Retinal pigment epithelial cell (primary cell): ENCODE data around the gene MAFB.

Source experiments
- DNase-seq: peaks from one replicate; pipeline ENCODE4 v3.0.0-alpha.2; 2010; ENCODE audit warnings: low read depth
- H3K4me3 ChIP-seq: 2 replicates; pipeline ENCODE4 v1.5.1; 2011; ENCODE audit warnings: mild to moderate bottlenecking, low read length, control low read depth, moderate library complexity
- TF ChIP-seq, protein P1 (sequence below): conservative IDR thresholded peaks from 2 replicates; pipeline ENCODE4 v1.5.1; 2011; ENCODE audit warnings: low read depth, low read length, control low read depth, inconsistent platforms

MAFB gene

DNA sequence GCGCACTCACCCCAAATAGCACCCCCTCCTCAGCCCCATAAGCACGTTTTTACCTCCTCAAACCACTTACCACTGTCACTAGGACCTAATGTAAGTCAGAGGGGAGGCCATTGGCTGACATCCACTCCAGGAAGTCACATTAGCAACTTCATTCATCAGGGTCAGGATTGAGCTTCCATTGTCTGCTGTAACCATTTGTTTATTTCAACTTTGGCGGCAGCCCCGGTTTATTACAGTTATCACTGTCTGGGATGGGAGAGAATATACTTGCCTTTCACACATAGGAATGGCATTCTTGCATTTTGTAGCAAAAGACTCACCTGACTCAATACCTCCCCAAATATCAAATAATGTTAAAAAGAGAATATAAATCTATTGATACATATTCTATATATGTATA lies 38.3 kb downstream of the MAFB start:
- TF ChIP-seq, protein P1, sequence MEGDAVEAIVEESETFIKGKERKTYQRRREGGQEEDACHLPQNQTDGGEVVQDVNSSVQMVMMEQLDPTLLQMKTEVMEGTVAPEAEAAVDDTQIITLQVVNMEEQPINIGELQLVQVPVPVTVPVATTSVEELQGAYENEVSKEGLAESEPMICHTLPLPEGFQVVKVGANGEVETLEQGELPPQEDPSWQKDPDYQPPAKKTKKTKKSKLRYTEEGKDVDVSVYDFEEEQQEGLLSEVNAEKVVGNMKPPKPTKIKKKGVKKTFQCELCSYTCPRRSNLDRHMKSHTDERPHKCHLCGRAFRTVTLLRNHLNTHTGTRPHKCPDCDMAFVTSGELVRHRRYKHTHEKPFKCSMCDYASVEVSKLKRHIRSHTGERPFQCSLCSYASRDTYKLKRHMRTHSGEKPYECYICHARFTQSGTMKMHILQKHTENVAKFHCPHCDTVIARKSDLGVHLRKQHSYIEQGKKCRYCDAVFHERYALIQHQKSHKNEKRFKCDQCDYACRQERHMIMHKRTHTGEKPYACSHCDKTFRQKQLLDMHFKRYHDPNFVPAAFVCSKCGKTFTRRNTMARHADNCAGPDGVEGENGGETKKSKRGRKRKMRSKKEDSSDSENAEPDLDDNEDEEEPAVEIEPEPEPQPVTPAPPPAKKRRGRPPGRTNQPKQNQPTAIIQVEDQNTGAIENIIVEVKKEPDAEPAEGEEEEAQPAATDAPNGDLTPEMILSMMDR = no peak
- no peak for DNase-seq
- H3K4me3 ChIP-seq = no peak overlapping the region

DNA sequence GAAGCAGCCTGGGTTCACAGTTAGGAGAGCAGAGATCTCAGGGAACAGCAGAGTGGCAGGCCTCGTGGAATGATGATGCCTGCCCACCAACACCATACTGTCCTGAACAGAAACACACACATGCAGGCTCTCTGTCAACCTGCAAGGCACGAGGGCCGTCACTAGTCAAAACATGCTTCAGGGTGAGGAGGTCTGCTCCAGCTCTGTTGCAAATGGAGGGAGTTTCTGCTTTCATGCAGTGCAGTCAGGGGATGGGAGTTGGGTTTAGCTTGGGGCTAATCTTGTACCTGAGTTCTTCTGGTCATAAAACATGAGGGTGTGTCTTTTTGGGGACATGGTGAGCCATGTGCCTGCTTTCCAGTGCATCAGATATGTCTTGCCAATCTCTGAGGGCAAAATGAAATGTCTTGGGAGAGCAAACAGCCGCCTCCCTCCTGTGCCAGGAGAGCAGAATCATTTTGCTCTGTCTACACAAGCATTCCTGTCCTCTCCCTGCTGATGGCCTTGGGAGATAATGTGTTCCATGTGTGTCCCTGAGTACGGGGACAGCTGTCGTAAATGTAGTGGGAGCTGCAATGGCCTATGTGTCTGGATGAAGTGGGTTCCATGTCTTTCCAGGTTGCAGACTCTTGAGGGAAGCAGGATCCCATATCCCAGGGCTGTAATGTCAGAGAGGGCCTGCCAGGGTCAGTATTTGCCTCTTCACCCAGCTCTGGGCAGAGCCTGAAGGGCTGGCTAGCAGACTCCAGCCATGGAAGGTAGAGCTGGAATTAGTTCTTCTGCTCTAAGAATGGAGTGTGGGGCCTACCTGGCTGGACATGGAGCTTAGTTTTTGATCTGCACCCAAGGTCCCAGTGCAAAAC lies 40.6 kb downstream of the MAFB start:
- TF ChIP-seq, protein P1 = no peak
- no peak for DNase-seq
- H3K4me3 ChIP-seq = no peak overlapping the region

DNA sequence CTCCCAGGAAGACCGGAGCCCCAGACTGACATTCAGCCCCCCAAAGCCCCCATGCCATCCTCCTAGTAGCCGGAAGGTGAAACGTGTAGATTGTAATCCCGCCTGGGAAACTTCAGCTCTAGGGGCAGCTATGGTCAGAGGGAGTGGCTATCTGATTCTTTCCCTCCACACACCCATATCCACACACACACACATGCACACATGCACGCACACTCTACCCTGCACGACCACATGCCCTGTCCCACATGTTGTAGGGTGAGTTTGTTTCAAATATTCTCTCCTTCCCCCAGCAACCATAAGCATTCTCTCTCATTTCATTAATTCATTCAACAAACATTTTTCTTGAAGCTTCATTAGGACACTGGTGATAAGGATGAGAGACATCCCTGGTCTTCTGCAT lies 42.2 kb downstream of the MAFB start:
- TF ChIP-seq, protein P1 = no peak
- no peak overlapping the region for H3K4me3 ChIP-seq
- no peak for DNase-seq

GRCh38 chr20:40646361-40646760 lies 42.7 kb downstream of the MAFB start:
- TF ChIP-seq, protein P1 = no peak

GRCh38 chr20:40644863-40645262 lies 44.2 kb downstream of the MAFB start:
- DNase-seq = no peak
- TF ChIP-seq, protein P1 = no peak

More at GRCh38 chr20:40646361-40646760, 42.7 kb downstream of the MAFB start:
- no peak for DNase-seq
- H3K4me3 ChIP-seq = no peak overlapping the region

DNA sequence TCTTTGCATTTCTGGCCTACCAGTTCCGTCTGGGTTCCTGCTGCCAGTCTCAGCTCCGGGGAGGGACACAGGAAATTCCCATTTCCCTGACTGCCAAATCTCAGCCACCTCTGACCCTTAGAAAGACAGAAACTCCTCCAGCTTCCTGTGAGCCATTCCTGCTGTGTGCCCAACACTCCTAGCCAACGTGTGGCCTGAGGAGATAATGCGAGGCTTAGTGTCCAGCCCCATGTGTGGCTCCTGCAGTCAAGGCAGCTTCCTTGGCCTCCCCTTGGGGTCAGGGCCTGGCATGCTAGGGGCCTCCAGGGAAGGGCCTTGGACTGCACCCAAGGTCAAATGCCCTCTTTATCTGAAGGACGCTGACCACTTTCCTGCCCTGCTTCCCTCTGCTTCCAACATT lies 45.1 kb downstream of the MAFB start:
- no peak overlapping the region for H3K4me3 ChIP-seq
- DNase-seq = no peak
- TF ChIP-seq, protein P1 = no peak

More at GRCh38 chr20:40644863-40645262, 44.2 kb downstream of the MAFB start:
- no peak overlapping the region for H3K4me3 ChIP-seq

GRCh38 chr20:40641809-40642208 lies 47.2 kb downstream of the MAFB start:
- DNase-seq = no peak
- no peak overlapping the region for H3K4me3 ChIP-seq
- TF ChIP-seq, protein P1 = no peak
